Erythroblast (primary cell): Measurements from ENCODE around the gene ADAM10.

Source experiments
- DNase-seq, 2 experiments: peaks; one replicate each; lab custom pipeline; 2025; lab: John Stamatoyannopoulos, UW
- GATA1 ChIP-seq: IDR thresholded peaks from 2 replicates; pipeline ENCODE4 v1.6.1; 2011; ENCODE audit warnings: low read depth, mild to moderate bottlenecking, control low read depth, low read length, moderate library complexity
- POLR2A ChIP-seq: IDR thresholded peaks from 2 replicates; pipeline ENCODE4 v1.6.1; 2011; ENCODE audit warnings: mild to moderate bottlenecking, low read length

Gene ADAM10

DNA sequence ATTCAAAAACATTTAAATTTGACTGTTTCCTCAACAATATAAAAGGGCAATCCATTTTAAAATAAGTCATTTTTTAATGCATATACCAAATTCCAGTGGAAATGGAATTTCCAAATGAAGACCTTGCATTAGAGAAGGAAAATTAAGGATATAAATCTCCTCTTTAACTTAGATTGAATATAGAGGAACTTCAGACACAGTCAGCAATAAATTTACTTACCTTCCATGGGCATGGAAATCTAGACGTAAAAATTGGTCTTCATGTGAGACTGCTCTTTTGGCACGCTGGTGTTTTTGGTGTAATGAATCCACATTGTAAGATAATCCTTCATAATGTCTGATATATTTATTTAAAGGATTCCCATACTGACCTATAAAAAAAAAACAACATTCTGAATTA is 32.1 kb downstream of the ADAM10 start:
- TF ChIP-seq GATA1 (no peak), POLR2A (no peak)
- no peak for DNase-seq

GRCh38 chr15:58716027-58716426 is 33.5 kb downstream of the ADAM10 start:
- TF ChIP-seq POLR2A (no peak), GATA1 (no peak)
- DNase-seq, result no peak

- TF ChIP-seq GATA1 (no peak), POLR2A (no peak)
- no peak for DNase-seq
Observed at GRCh38 chr15:58715266-58715917, 34.1 kb downstream of the ADAM10 start.

DNA sequence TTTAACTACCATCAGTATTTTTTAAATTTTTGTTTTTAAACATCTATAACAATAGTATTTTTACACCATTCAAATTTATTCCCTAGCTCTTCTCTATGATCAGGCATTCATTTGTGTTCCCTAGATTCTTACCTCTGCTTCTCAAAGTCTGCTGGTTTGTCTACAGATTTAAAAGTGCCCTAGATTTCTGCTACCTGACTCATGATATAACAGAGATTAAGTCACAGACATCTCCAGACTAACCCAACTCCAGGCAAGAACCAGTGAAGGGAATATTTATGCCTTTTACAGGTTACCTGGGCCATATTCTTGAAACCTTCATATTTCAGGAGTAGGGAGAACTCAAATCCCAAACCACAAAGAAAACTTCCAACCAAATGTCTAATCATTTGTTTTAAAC is 38.8 kb downstream of the ADAM10 start:
- no peak for DNase-seq
- TF ChIP-seq GATA1 (no peak), POLR2A (no peak)

GRCh38 chr15:58707397-58707796 is 42.1 kb downstream of the ADAM10 start:
- TF ChIP-seq GATA1 (no peak), POLR2A (no peak)
- DNase-seq, result no peak

DNA sequence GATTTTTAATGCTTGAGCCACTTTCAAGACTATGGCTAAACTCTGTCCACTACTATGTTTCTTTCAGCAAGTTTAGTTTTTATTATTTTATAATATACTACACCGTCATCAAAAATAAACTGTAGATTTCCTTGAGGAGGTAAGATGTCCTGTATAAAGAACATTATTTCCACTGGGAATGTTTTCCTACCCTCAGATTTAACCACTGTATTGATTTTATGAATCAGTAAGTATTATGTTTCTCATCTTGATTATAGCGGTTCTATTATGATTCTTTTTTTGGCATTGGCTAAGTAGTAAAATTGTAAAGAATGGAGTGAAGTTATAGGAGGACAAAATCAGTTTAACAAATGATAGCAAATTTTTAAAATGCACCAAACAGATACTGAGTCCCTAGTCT is 44.4 kb downstream of the ADAM10 start:
- no peak for TF ChIP-seq POLR2A
- TF ChIP-seq GATA1, result no peak
- DNase-seq, result no peak

DNA sequence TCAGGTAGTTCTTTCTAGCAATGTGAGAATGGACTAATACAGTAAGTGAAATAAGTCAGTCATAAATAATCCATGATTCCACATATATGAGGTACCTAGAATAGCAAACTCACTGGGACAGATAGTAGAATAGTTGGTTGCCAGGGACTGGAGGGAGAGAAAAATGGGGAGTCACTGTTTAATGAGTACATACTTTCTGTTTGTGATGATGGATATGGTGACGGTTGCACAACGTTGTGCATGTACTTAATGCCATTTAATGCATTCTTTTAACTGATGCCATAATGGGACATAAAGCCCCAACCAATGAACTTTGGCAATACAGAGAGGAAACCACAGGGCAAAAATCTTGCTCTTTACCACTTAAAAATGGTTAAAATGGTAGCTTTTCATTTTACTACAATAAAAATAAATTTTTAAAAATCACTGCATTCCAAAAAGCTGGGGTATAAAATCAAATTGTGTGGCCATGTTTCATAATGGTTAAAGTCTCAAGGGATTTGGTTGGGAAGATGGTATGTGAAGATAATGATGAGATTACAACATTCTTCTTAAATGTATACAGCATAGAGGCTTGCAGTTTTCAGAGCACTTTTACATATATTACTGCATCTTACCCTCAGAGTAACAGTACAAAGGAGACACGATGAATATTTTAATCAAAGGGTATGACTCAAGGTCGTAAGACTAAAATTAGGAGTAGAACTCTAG is 45.2 kb downstream of the ADAM10 start:
- no peak for DNase-seq
- no peak for TF ChIP-seq GATA1
- no peak for TF ChIP-seq POLR2A

- TF ChIP-seq POLR2A, result no peak
- TF ChIP-seq GATA1, result no peak
- DNase-seq, result no peak
Observed at GRCh38 chr15:58703610-58704009, 45.9 kb downstream of the ADAM10 start.

DNA sequence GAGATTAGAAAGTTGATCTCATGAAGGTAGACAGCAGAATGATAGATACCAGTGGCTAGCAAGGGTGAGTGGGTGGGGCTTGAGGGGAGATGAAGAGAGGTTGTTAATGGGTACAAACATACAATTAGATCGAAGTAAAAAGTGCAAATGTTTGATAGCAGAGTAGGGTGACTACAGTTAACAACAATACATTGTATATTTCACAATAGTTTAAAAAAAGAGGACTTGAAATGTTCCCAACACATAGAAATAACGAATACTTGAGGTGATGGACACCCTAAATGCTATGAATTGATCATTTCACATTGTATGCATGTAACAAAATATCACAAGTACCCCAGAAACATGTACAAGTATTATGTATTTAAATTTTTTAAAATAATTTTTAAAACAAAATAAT is 47.3 kb downstream of the ADAM10 start:
- TF ChIP-seq POLR2A (no peak), GATA1 (no peak)
- DNase-seq, result no peak

GRCh38 chr15:58701376-58701775 is 48.1 kb downstream of the ADAM10 start:
- no peak for TF ChIP-seq GATA1
- no peak for TF ChIP-seq POLR2A
- no peak for DNase-seq

DNA sequence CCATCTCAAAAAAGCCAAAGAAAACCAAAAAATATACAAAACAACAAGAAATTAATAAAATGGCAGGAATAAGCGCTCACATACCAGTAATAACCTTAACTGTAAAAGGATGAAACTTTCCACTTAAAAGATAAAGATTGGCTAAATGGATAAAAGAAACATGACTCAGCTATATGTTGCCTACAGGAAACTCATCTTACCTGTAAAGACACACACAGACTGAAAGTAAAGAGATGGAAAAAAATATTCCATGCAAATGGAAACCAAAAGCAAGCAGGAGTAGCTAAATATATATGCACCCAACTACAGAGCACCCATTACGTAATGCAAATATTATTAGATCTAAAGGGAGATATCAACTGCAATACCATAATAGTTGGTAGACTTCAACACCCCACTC is 49.7 kb downstream of the ADAM10 start:
- no peak for DNase-seq
- TF ChIP-seq GATA1, result no peak
- TF ChIP-seq POLR2A, result no peak

GRCh38 chr15:58698887-58699641 is 50.4 kb downstream of the ADAM10 start:
- TF ChIP-seq POLR2A, result no peak
- TF ChIP-seq GATA1, result no peak
- no peak for DNase-seq

DNA sequence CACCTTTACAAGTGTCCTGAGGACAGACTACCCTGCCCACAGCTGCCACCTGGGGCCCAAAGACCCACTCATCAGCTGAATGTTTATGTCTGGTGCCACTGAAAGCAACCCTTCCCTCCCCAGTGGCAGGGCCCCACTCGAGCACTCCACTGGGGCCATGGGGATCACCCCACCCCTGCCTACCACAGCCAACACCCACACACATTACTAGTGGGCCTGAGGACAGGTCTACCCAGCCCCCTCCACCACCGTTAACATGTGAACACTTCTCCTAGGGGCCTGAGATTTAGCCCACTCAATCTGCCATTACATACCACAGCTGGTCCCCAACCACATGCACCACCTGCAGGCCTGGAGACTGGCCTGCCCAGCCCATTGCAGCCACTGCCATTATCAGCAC is 52.3 kb downstream of the ADAM10 start:
- DNase-seq, result peak in 1 of 2 experiments; percentile 50
- TF ChIP-seq POLR2A (no peak), GATA1 (no peak)

DNA sequence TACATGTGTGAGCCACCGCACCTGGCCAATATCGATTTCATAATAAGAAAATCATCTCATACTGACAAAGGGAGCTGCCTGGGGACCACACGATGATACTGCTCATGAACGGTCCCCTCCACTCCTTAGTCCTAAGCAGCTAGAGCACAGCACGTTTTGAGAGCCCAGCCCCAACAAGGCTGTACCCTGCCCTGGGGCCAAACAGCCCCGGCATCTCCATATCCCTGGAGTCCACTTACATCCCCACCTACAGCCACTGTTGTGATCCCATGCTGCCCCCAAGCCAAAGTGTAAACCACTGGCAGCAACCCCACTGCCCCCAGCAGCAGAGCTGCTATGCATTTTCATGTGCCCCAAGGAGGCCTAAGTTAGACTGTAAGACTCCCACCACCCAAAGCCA is 52.8 kb downstream of the ADAM10 start:
- DNase-seq, result no peak
- TF ChIP-seq POLR2A (no peak), GATA1 (no peak)
